HG03060 (cell line): ENCODE results near the gene PIGM.

Experiments used
- ATAC-seq: cut with Tn5 transposase; IDR thresholded peaks from one replicate; pipeline ENCODE4 v1.9.1; 2021; ENCODE audit warnings: low read depth, moderate number of reproducible peaks; ENCODE audit not compliant: unreplicated experiment

Gene PIGM

DNA sequence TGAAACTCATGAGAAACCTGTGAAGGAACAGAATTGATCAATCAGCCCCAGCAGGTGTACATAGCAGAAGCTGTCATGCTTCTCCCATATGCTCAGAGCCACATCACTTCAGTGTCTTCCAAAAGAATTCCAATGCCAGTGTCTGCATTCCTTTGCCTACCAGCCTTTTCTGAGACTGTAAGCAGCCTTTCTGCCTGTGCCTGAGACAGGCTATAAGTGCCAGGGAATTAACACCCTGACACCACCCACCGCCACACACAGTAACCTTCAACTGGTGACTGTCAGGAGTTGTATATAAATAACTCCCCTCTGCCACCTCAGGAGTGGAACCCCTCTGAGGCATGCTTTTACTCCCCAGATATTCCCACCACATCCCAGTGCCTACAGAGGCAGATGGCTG is 39.6 kb downstream of the PIGM start:
- ATAC-seq = no peak

GRCh38 chr1:159991513-159991912 is 40.3 kb downstream of the PIGM start:
- ATAC-seq = no peak

DNA sequence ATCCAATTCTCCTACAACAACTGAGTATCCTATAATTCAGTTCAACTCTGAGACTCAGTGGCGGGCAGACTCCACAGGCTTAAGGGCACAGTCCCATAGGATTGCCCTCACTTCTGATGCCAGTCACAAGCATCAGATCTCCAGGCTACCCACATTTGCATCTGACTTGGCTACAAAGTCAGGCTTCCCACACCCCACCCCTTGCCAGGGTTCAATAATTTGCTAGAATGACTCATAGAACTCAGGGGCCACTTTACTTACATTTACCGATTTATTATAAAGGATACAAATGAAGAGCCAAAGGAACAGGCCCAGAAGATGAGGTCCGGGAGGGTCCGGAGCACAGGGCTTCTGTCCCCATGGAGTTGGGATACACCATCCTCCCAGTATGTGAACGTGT is 41.8 kb downstream of the PIGM start:
- ATAC-seq = no peak

DNA sequence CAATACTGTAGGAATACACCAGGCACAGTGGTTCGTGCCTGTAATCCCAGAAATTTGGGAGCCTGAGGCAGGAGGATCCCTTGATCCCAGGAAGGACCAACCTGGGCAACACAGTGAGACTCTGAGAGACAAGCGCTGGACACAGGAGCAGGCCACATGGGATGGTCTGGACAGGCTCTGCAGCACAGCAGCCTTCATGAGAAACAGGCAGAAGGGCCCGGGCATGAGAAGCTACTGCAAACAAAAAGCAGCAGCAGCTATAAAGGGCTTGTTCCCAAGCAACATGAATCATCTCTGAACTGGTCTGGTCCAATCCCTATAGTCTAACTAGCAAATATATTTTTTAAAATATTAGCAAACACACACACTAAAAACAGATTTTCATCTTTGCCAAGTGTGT is 42.2 kb downstream of the PIGM start:
- ATAC-seq = no peak

- no peak for ATAC-seq
Observed at GRCh38 chr1:159988006-159988405, 43.8 kb downstream of the PIGM start.

DNA sequence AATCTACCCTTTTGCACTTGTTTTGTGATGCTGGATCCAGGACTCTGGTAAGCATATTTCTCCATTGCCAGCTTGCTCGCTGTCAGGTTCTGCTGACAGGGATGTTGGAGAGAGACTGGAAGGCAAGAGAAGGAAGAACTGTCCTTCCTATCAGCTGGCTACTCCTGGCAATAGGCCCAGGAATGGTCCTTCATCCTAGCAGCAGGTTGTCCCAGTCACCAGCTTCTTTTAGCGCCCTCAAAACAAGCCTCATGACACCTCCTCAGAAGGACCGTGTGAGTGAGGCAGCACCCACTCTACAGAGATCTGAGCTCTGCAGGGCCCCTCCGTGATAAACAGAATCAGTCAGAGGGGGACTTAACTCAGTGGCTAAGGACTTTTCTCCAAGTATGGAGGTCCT is 44.6 kb downstream of the PIGM start:
- no peak for ATAC-seq

- no peak for ATAC-seq
Observed at GRCh38 chr1:159986531-159986930, 45.3 kb downstream of the PIGM start.

DNA sequence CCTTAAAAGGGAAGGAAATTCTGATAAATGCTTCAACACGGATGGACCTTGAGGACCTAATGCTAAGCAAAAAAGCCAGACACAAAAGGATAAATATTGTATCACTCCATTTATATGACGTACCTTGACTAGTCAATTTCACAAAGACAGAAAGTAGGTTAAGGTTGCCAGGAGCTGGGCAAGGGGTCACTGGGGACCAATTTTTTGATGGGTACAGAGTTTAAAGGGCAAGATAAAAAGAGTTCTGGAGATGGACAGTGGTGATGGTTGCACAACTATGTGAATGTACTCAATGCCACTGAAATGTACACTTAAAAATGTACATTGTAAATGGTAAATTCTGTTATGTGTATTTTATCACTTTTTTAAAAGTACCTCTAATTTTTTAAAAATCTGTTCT is 45.7 kb downstream of the PIGM start:
- no peak for ATAC-seq

- no peak for ATAC-seq
Observed at GRCh38 chr1:159985473-159985872, 46.3 kb downstream of the PIGM start.

DNA sequence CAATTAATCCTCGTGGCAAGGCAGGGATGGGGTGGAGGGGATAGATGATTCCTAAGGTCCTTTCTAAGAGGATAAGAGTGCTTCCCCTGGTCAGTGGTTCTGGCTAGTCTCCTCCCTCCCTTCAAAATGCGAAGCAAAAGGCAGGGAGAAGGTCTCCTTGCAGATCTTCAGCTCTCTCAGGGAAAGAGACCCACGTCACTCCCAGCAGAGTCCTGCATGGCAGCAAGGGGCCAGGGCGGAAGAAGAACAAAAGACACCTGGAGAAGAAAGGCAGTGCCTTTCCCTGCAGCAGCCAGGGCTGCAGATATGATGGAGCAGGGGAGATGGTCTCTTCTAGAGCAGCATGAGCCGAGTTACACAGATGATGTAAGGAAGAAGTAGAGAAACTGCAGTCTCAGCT is 48.1 kb downstream of the PIGM start:
- ATAC-seq = no peak

GRCh38 chr1:159982280-159982679 is 49.5 kb downstream of the PIGM start:
- no peak for ATAC-seq

DNA sequence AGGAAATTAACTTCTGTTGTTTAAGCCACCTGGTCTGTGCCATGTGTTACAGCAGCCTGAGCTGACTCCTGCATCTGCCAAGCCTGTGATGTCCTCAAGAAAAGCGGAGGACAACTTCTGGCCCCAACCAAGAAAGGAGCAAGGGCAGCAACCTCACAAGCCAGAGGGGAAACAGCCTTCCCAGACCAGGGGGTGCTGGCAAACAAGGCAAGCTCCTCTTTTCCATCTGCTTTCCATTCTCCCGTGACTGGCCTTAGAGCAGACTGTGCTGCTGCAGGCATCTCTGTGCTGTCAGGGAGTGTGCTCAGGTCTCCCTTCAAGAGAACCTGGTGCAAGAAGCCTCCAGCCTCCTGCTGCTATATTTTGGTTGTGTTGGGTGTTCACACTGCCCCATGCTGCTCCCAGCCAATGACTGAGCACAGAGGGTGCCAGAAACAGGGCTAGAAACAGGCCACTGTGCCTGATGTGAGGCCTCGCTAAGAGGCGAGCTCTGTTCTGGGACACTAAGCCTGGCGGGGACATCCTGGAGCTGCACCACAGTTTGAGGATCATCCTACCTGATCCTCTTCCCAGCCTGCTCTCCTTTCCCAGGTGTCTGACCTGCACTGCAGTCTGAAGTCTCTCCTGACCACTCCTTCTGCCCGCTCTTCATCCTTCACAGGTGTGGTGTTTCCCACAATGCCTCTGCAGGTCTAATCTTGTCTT is 50.3 kb downstream of the PIGM start:
- ATAC-seq = no peak

GRCh38 chr1:159980786-159981185 is 51.0 kb downstream of the PIGM start:
- no peak for ATAC-seq

DNA sequence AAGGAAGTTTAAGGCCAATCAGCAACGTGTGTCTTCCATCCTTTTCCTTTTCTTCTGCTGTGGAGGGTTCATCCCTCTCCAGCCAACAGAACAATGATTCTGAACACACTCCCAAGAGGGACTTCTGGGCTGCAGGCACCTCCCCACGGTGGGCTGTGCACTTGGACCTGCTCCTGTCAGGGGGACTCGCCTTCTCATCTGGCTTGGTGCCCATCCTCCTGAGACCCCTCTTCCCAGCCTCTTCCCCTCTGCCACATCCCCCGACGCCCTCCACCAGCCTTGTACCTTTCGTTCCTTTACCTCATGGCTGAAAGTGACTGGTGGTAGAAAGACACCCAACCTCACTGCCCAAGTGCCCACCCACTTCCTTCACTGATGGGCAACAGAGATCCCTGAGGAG is 51.7 kb downstream of the PIGM start:
- ATAC-seq = no peak

DNA sequence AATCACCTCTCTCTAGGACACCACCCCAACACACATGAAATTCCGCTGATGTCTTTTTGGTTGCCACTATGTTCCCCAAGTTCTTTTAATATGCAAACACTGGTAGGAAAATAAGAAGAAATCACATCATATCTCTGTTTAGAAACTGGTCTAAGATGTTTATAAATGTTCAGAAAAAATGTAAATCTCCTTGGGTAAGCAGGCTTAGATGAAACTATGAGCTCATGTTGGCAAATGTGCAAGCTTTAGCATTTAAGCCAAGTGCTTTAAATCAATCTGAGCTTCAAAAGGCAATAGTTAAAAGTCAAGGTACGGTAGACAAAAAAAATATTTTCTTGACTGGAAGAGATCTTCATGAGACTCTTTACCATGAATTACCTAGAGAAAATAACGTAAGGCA is 52.5 kb downstream of the PIGM start:
- no peak for ATAC-seq

DNA sequence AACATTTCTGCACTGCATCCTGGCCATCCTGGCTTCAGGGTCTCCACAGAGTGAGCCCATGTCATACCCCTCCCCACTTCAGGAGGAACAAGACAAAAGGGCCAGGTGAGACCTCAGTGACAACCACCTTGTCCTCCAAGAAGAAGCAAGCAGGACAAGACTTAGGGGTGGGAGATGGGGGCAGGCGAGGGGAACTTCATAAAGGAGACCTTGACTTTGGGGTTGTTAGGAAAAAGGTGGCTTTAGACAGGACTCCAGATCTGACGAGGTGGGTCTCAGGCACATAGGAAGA is 53.7 kb downstream of the PIGM start:
- ATAC-seq = no peak

- no peak for ATAC-seq
Observed at GRCh38 chr1:159977364-159978106, 54.3 kb downstream of the PIGM start.
